ENCODE measurements around the gene PLEKHH2.

PLEKHH2 gene

GRCh38 chr2:43751476-43751990, 114.5 kb downstream of the PLEKHH2 start:
- Histone ChIP-seq H3K4me3 (ENCODE audit: low read length) (no peak overlapping the region), H3K27ac (ENCODE audit: low read depth, low read length) (no peak overlapping the region), H3K4me2 (ENCODE audit: low read length) (no peak overlapping the region), H3K36me3 (ENCODE audit: control insufficient read depth, low read length) (no peaks in the 10 kb centered on the region), H3F3A (ENCODE audit: control insufficient read depth, insufficient read depth) (no peaks in the 10 kb centered on the region), H3K27me3 (ENCODE audit: control insufficient read depth, low read length) (no peaks in the 10 kb centered on the region), H4K20me1 (ENCODE audit: control insufficient read depth, insufficient read depth, low read depth, low read length) (no peaks in the 10 kb centered on the region), H3K9me2 (replicated peaks; ENCODE audit: control insufficient read depth, low read length) (no peaks in the 10 kb centered on the region), H3K4me1 (ENCODE audit: control insufficient read depth, low read length) (peaks cover 4% of the 10 kb centered on the region; the same call in 1 of the 2 replicates), H3K9me3 (ENCODE audit: control insufficient read depth, insufficient read depth, low read length) (no peaks in the 10 kb centered on the region), H3K79me2 (ENCODE audit: control insufficient read depth, low read length) (no peaks in the 10 kb centered on the region)
- TF ChIP-seq CTCF (IDR thresholded peaks at IDR 0.05; ENCODE audit: low read depth, low read length, poor library complexity, severe bottlenecking) (no peak), EZH2phosphoT487 (IDR thresholded peaks at IDR 0.05; ENCODE audit: borderline replicate concordance, low read length) (no peak)

- H3K4me3 ChIP-seq (ENCODE audit: low read length) = no peak overlapping the region
- no peak overlapping the region for H3K27ac ChIP-seq (ENCODE audit: low read depth, low read length)
- no peaks in the 10 kb centered on the region for H3K27me3 ChIP-seq (ENCODE audit: control insufficient read depth, low read length)
- no peak for TF ChIP-seq EZH2phosphoT487 (IDR thresholded peaks at IDR 0.05; ENCODE audit: borderline replicate concordance, low read length)
- no peak for TF ChIP-seq CTCF (IDR thresholded peaks at IDR 0.05; ENCODE audit: low read depth, low read length, poor library complexity, severe bottlenecking)
- no peaks in the 10 kb centered on the region for H3K36me3 ChIP-seq (ENCODE audit: control insufficient read depth, low read length)
- H3K9me3 ChIP-seq (ENCODE audit: control insufficient read depth, insufficient read depth, low read length) = no peaks in the 10 kb centered on the region
- no peaks in the 10 kb centered on the region for H3F3A ChIP-seq (ENCODE audit: control insufficient read depth, insufficient read depth)
- H3K79me2 ChIP-seq (ENCODE audit: control insufficient read depth, low read length) = no peaks in the 10 kb centered on the region
- H3K4me1 ChIP-seq (ENCODE audit: control insufficient read depth, low read length) = peaks cover 4% of the 10 kb centered on the region; the same call in 1 of the 2 replicates
- H3K9me2 ChIP-seq (replicated peaks; ENCODE audit: control insufficient read depth, low read length) = no peaks in the 10 kb centered on the region
- H4K20me1 ChIP-seq (ENCODE audit: control insufficient read depth, insufficient read depth, low read depth, low read length) = no peaks in the 10 kb centered on the region
- no peak overlapping the region for H3K4me2 ChIP-seq (ENCODE audit: low read length)
These were observed 115.2 kb downstream of the PLEKHH2 start for GRCh38 chr2:43752302-43752701.

GRCh38 chr2:43754180-43754579, 117.1 kb downstream of the PLEKHH2 start:
- no peaks in the 10 kb centered on the region for H3K79me2 ChIP-seq (ENCODE audit: control insufficient read depth, low read length)
- no peak overlapping the region for H3K4me2 ChIP-seq (ENCODE audit: low read length)
- no peaks in the 10 kb centered on the region for H3F3A ChIP-seq (ENCODE audit: control insufficient read depth, insufficient read depth)
- no peaks in the 10 kb centered on the region for H3K9me3 ChIP-seq (ENCODE audit: control insufficient read depth, insufficient read depth, low read length)
- no peaks in the 10 kb centered on the region for H3K36me3 ChIP-seq (ENCODE audit: control insufficient read depth, low read length)
- H3K4me1 ChIP-seq (ENCODE audit: control insufficient read depth, low read length) = no peaks in the 10 kb centered on the region
- TF ChIP-seq EZH2phosphoT487 (IDR thresholded peaks at IDR 0.05; ENCODE audit: borderline replicate concordance, low read length) (no peak), CTCF (IDR thresholded peaks at IDR 0.05; ENCODE audit: low read depth, low read length, poor library complexity, severe bottlenecking) (no peak)
- no peaks in the 10 kb centered on the region for H4K20me1 ChIP-seq (ENCODE audit: control insufficient read depth, insufficient read depth, low read depth, low read length)
- no peaks in the 10 kb centered on the region for H3K9me2 ChIP-seq (replicated peaks; ENCODE audit: control insufficient read depth, low read length)
- H3K27ac ChIP-seq (ENCODE audit: low read depth, low read length) = no peak overlapping the region
- no peak overlapping the region for H3K4me3 ChIP-seq (ENCODE audit: low read length)
- no peaks in the 10 kb centered on the region for H3K27me3 ChIP-seq (ENCODE audit: control insufficient read depth, low read length)
